H7 (cell line): ENCODE results near the gene C2orf15. TPM values are rescaled to one million over a fixed set of nuclear protein-coding genes. Genes with fewer than 3 reads are reported as not detected.

Experiments used
- DNase-seq: peaks from one replicate; pipeline ENCODE4 v3.0.0; 2012
- H3K27me3 ChIP-seq: 2 replicates; pipeline ENCODE4 v1.6.0; 2011; ENCODE audit warnings: mild to moderate bottlenecking, low read length; ENCODE audit not compliant: control insufficient read depth, insufficient read depth
- H3K36me3 ChIP-seq: replicated peaks from 2 replicates; pipeline ENCODE4 v1.5.1; 2011; ENCODE audit warnings: low read length; ENCODE audit not compliant: control insufficient read depth, insufficient read depth
- H3K4me3 ChIP-seq: 2 replicates; pipeline ENCODE4 v1.5.1; 2011; ENCODE audit warnings: low read depth, mild to moderate bottlenecking, control low read depth, low read length, moderate library complexity; ENCODE audit not compliant: insufficient read depth
- total RNA-seq: library from RNA; depleted of rRNA; stranded (reverse); fragments of >200 nt; shearing (Covaris generic); gene quantifications from 2 replicates; pipeline ENCODE4 v1.2.3, GENCODE V29; 2014

C2orf15 gene
- total RNA-seq, 1 experiment from 2014 or later: 2.2 TPM

DNA sequence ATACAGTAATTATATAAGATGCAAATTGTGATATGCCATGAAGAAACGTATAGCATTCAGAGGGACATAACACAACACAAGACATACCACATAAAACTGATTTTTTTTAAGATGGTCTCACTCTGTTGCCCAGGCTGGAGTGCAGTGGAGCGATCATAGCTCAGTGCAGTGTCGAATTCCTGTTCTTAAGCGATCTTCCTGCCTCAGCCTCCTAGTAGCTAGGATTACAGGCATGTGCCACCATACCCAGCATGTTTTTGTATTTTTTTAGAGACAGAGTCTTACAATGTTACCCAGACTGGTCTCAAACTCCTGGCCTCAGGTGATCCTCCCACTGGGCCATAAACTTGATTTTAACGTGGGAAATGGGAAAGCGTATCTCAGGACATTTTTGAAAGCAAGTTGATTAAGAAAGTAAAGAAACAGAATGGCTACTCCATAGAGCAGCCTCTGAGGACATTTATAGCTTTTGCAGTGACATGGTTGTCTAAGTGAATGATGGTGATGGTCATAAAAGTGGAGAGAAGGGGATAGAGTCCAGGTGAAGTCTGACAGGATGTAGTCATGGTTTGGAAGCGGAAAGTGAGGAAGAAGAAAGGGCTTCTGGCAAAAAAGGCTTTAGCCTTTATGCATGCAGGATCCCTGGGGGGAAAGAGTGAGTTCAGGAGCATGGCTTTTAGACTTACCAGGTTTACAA, 10.8 kb downstream of the C2orf15 start:
- Histone ChIP-seq H3K4me3 (no peak overlapping the region), H3K27me3 (no peaks in the 10 kb centered on the region), H3K36me3 (peaks cover 2% of the 10 kb centered on the region; the same call in 1 of the 2 replicates)
- DNase-seq: no peak

GRCh38 chr2:99153921-99154604, 12.6 kb downstream of the C2orf15 start:
- peak overlapping the region; percentile 73 for H3K4me3 ChIP-seq
- no peaks in the 10 kb centered on the region for H3K27me3 ChIP-seq
- peaks cover 2% of the 10 kb centered on the region; the same call in 1 of the 2 replicates for H3K36me3 ChIP-seq
- DNase-seq: peak; percentile 22

DNA sequence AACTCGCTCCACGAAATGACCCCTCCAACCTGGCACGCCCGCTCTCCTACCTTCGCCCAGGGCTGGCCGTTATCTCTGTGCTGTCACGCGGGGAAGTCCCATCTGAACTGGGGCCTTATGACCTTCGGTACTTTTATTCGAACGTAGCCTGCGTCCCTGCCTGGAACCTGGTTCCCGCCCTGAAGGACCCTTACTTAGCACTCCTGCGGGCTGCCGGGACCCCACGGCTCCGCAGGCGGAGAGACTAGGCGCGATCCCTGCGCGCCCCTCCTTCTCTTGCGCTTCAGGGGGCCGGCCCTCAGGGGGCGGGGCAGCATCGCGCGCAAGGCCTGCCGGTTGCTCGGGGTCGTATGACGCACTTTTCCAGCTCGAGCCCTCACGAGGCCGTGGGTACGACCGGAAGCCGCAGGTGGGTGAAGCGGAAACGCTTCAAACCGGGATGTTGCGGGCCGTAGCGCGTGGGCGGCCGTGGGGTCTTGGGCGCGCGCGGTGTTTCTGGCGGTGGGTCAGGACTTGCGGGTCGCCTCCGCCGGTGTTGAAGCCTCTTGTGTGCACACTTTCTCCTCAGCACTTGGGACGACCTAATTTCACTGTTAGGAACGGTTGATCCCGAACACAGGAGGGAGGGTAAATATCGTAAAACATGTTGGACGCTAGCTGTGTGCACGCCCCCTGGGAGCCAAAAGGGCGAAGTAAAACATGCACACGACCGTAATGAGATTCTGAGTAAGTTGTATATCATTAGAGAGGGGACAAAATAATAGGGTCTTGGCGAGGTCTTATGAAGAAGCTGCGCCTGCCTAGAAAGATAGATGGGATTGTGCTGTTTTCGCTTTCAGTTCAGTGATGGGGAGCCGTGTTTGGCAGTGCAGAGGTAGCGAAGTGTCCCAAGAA, 13.4 kb downstream of the C2orf15 start, which contains the start of the genes LIPT1 and TSGA10:
TSS of gene LIPT1 (plus strand) at position 325 of the 894 bp plus-strand sequence. CDS start 6,991 bp downstream, outside the sequence.
TSS of gene TSGA10 (minus strand) at position 300 of the 894 bp plus-strand sequence. CDS start 45,503 bp downstream, outside the sequence.
- peak within 1 kb of the TSS; percentile 73 for H3K4me3 ChIP-seq
- peak; percentile 95 for DNase-seq
- no peaks in the 10 kb centered on the region for H3K27me3 ChIP-seq
- peaks cover 2% of the 10 kb centered on the region; the same call in 1 of the 2 replicates for H3K36me3 ChIP-seq

DNA sequence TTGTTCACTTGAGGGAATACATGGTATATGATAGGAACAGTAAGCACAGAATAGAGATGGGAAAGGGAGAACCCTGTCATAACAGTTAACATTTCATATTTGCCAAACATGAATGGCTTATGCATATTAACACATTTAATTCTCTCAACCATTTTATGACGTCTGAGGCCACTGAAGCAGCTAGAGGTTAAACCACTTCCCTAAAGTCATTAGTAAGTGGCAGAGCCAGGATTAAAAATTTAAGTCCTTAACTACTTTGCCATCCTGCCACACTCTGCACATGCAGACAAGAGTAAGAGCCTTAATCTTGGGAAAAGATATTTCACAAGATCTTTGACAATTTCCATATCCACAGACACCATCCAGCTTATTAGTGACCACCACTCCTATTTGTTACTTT, 15.4 kb downstream of the C2orf15 start:
- H3K27me3 ChIP-seq: no peaks in the 10 kb centered on the region
- H3K4me3 ChIP-seq: no peak overlapping the region
- DNase-seq: no peak
- peaks cover 2% of the 10 kb centered on the region; the same call in 1 of the 2 replicates for H3K36me3 ChIP-seq

GRCh38 chr2:99158599-99158998, 17.1 kb downstream of the C2orf15 start:
- Histone ChIP-seq H3K4me3 (no peak overlapping the region), H3K27me3 (no peaks in the 10 kb centered on the region), H3K36me3 (peaks cover 2% of the 10 kb centered on the region; the same call in 1 of the 2 replicates)
- no peak for DNase-seq

DNA sequence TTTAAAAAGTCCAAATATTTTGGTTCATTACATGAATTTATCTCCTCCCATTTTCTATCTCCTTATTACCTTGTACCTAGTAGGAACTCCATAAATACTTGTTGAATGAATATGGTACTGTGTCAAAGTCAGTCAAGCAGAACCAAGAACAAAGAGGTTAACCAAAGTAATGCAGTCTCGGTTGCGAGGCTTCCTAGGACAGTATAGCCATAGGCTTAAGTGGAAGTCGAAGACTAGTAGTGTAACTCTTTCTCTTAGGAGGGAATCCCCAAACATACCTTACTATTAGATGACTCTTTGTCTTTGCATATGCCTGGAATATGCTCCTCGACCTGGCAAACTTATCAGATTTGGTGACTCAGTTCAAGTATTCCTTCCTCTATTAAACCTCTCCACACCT, 18.1 kb downstream of the C2orf15 start:
- DNase-seq: no peak
- H3K4me3 ChIP-seq: no peak overlapping the region
- H3K36me3 ChIP-seq: peaks cover 2% of the 10 kb centered on the region; the same call in 1 of the 2 replicates
- H3K27me3 ChIP-seq: no peaks in the 10 kb centered on the region

GRCh38 chr2:99166218-99166617, 24.7 kb downstream of the C2orf15 start:
- no peak for DNase-seq
- peaks cover 4% of the 10 kb centered on the region for H3K36me3 ChIP-seq
- no peak overlapping the region for H3K4me3 ChIP-seq
- no peaks in the 10 kb centered on the region for H3K27me3 ChIP-seq

DNA sequence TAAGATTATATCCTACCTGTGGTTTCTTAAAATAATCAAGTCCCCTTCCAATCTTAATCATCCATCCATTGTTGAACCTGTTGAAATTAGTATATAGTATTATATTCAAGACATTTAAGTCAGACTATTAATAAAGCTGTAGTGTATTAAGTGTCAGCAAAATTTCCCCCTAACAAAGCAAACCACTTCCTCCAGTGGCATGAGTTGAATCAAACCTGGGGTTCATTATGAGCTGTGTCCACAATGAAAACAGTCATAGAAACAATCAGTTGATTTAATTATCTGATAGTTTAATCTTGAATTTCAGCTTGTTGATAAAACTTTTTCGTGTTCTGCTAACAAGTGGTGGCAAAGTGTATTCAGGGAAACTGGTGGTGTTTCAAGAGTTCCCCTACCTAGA, 28.0 kb downstream of the C2orf15 start:
- Histone ChIP-seq H3K4me3 (no peak overlapping the region), H3K27me3 (no peaks in the 10 kb centered on the region), H3K36me3 (peaks cover 4% of the 10 kb centered on the region)
- DNase-seq: no peak

GRCh38 chr2:99171377-99172140, 30.1 kb downstream of the C2orf15 start:
- H3K4me3 ChIP-seq: no peak overlapping the region
- H3K27me3 ChIP-seq: no peaks in the 10 kb centered on the region
- DNase-seq: no peak
- H3K36me3 ChIP-seq: peaks cover 4% of the 10 kb centered on the region

DNA sequence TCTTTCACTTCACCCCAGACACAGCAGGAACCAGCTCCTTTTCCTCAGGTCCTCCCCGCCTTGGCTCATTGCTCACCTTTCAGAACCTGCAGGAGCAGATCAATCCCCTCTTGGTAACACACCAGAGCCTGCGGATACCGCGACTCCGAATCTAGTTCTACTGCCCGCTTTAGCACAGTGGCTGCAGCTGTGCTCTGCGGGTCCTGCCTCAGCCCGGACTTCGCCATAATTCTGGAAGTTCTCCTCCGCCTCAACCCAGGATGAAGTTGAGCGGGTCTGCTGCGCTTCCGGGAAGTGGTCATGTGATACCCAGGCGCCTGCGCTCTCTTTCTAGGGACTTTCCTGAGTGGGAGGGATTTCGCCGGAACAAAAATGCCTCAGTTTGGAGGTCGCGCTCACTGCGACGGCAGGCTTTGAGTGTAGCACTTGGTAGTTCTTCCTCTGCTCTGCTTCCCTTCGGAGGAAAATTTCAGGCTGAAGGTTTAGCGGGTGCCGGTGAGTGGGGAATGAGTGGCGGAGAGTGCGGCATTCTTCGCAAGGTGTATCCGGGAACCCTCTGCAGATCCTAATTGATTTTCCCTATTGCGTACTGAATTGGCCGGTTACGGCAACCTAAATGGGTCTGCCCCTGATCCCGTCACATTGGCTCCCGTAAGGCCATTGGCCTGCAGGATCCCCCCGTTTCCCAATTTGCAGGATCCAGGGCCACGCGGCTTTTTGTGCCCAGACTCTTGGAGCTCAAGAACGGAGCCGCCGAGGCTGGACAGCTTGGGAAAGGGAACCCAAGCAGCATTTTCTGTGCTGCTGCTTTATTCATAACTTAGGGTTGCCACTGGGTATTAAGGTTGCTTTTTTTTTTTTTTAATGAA, 39.5 kb downstream of the C2orf15 start, which contains the start of the genes MITD1 and MRPL30:
TSS of gene MITD1 (minus strand) at position 304 of the 869 bp plus-strand sequence. CDS start at position 227, 77 bp downstream.
TSS of gene MRPL30 (plus strand) at position 430 of the 869 bp plus-strand sequence. CDS start 5,020 bp downstream, outside the sequence.
- peak; percentile 73 for DNase-seq
- peak within 1 kb of the TSS; percentile 88 for H3K4me3 ChIP-seq
- H3K36me3 ChIP-seq: no peaks in the 10 kb centered on the region
- H3K27me3 ChIP-seq: no peaks in the 10 kb centered on the region

- peak overlapping the region; percentile 88 for H3K4me3 ChIP-seq
- H3K36me3 ChIP-seq: no peaks in the 10 kb centered on the region
- H3K27me3 ChIP-seq: no peaks in the 10 kb centered on the region
- peak; percentile 17 for DNase-seq
Observed at GRCh38 chr2:99181624-99182000, 40.1 kb downstream of the C2orf15 start.

DNA sequence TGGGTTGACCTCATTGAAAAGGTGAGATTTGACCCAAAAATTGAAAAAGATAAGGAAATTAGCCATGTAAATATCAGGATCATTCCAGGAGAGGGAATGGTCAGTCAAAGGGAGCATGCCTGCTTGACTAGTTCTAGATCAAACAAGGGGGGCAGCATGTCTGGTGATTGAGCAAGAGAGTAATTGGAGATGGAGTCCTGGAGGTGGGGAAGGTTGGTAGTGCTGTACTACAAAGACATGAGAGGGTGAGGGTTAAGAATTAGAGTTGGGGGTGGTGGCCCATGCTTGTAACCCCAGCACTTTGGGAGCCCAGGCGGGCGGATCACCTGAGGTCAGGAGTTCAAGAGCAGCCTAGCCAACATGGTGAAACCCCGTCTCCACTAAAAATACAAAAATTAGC, 41.5 kb downstream of the C2orf15 start:
- H3K36me3 ChIP-seq: peaks cover 1% of the 10 kb centered on the region
- H3K4me3 ChIP-seq: no peak overlapping the region
- no peaks in the 10 kb centered on the region for H3K27me3 ChIP-seq
- peak; percentile 18 for DNase-seq

DNA sequence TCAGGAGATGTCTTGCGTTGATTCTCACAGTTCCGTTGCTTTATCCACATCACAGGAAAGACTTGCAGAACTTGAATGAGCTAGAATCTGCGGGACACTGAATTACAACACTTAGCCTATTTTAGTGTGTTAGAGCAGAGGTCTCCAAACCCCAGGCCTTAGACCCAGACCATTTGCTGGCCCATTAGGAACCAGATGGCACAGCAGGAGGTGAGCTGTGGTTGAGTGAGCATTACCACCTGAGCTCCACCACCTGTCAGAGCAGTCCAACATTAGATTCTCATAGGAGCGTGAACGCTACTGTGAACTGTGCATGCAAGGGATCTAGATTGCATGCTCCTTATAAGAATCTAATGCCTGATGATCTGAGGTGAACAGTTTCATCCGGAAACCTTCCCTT, 43.3 kb downstream of the C2orf15 start:
- Histone ChIP-seq H3K4me3 (no peak overlapping the region), H3K36me3 (peaks cover 3% of the 10 kb centered on the region), H3K27me3 (no peaks in the 10 kb centered on the region)
- DNase-seq: no peak
